ENCODE data around the gene ELAVL3. TPM values are rescaled to one million over a fixed set of nuclear protein-coding genes. Genes with fewer than 3 reads are reported as not detected.
A peak's percentile ranks its signal among the peaks of the same experiment; 100 is the strongest.

ELAVL3 gene
- total and polyA plus RNA-seq, 8 donors: 0.10 to 11.0 (median 1.5) TPM; not detected in 3

DNA sequence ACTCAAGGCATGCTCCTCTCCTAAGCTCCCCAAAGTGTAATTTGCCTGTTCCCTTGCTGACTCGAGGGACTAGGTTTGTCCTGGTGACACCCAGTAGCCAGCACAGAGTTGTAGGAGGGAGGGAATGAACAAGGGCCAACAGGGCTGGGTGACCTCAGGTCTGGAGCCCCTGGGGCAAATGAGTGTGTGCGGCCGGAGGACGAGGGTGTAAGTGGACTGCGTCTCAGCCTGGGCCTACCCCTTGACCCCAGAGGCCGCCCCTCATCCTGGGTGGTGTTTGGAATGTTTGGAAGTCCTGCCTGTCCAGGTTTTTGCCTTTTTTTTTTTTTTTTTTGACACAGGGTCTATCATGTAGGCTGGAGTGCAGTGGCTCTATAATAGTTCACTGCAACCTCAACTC lies 26.1 kb upstream of the ELAVL3 start:
- intact Hi-C loops (cut with DNase I; ENCODE audit: low total_unique reads): no loop called here

DNA sequence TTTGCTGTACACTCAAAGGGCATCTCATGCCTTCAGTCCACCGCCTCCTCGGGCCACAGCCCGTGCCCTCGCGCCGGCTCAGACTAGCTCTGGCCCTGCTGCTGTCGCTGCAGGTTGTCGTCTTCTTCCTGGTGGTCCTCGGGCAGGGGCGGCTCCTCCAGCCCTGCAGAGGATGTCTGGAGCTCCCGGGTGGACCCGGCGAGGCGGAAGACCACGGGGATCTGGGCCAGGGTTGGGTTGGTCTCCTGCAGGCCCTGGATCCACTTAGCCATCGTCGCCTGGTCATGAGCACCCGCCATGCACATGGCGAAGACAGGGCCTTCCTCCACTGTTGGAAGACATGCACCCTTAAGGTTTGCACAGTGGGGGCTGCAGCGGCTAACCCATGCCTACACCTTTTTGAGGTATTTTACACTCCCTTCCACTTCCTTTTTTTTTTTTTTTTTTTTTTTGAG lies 25.3 kb upstream of the ELAVL3 start:
- Histone ChIP-seq H3K4me1 (peaks cover 5 to 26% (median 20%) of the 10 kb centered on the region in 4 donors), H3K27me3 (no peaks in the 10 kb centered on the region), H3K36me3 (peaks cover 3 to 31% (median 20%) of the 10 kb centered on the region in 4 donors), H3K27ac (peak overlapping the region; percentile 63 to 98 (median 97)), H3K4me3 (peak overlapping the region; percentile 78 to 100 (median 98)), H3K9me3 (no peaks in the 10 kb centered on the region)
- intact Hi-C loops (cut with DNase I; ENCODE audit: low total_unique reads): no loop called here
- TF ChIP-seq POLR2AphosphoS5 (IDR thresholded peaks at IDR 0.05) (no peak), EP300 (IDR thresholded peaks at IDR 0.05) (no peak), POLR2A (IDR thresholded peaks at IDR 0.05) (no peak)
- no peak for DNase-seq
- 21 to 33% (median 29%) methylated on average over 13 to 20 of the region's 20 CpGs for WGBS, 5 donors

More for the DNA sequence above, 26.1 kb upstream of the ELAVL3 start:
- no peak for DNase-seq
- Histone ChIP-seq H3K4me3 (no peak overlapping the region), H3K36me3 (peaks cover 9 to 34% (median 24%) of the 10 kb centered on the region in 4 donors), H3K27ac (no peak overlapping the region), H3K4me1 (peaks cover 5 to 26% (median 20%) of the 10 kb centered on the region in 4 donors), H3K27me3 (no peaks in the 10 kb centered on the region), H3K9me3 (no peaks in the 10 kb centered on the region)
- 89 to 97% (median 90%) methylated on average over 6 of the region's 6 CpGs for WGBS, 5 donors
- TF ChIP-seq POLR2A (IDR thresholded peaks at IDR 0.05): no peak
- no peak for TF ChIP-seq EP300 (IDR thresholded peaks at IDR 0.05)
- no peak for TF ChIP-seq POLR2AphosphoS5 (IDR thresholded peaks at IDR 0.05)
- TF ChIP-seq, protein P1, sequence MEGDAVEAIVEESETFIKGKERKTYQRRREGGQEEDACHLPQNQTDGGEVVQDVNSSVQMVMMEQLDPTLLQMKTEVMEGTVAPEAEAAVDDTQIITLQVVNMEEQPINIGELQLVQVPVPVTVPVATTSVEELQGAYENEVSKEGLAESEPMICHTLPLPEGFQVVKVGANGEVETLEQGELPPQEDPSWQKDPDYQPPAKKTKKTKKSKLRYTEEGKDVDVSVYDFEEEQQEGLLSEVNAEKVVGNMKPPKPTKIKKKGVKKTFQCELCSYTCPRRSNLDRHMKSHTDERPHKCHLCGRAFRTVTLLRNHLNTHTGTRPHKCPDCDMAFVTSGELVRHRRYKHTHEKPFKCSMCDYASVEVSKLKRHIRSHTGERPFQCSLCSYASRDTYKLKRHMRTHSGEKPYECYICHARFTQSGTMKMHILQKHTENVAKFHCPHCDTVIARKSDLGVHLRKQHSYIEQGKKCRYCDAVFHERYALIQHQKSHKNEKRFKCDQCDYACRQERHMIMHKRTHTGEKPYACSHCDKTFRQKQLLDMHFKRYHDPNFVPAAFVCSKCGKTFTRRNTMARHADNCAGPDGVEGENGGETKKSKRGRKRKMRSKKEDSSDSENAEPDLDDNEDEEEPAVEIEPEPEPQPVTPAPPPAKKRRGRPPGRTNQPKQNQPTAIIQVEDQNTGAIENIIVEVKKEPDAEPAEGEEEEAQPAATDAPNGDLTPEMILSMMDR (IDR thresholded peaks at IDR 0.05): no peak

DNA sequence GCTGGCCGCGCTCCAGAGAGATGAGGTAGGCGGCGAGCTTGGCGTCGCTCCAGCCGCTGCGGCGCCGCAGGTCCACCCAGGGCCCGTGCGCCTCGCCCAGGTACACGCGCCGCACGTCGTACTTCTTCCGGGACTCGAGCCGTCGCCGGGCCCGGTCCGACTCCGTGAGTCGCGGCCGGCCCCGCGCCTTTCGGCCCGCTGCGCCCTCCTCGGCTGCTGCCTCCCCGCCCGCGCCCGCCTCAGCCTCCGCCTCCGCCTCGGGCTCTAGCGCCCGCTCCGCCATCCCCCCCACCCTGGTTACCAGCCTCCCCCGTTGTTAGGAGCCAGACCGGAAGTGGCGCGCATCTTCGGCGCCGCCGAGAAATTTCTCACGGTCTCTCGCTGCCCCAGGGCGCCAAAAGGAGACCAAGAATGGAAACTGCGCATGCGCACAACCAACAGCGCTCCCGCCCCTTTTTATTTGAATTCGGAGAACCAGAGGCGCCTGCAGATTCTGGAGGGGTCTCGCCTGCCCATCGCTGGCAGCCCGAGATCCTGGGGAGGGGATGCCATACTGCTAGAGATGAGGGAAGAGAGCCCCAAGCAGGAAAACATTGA lies 24.8 kb upstream of the ELAVL3 start, which contains the start of gene ZNF653:
ZNF653 (minus strand) TSS at position 336 of the 597 bp plus-strand sequence; CDS start at position 283, 53 bp downstream.
- peaks cover 5 to 26% (median 20%) of the 10 kb centered on the region in 4 donors for H3K4me1 ChIP-seq
- H3K4me3 ChIP-seq: peak within 1 kb of the TSS; percentile 78 to 100 (median 98)
- peak within 1 kb of the TSS; percentile 96 to 98 (median 97) for H3K27ac ChIP-seq
- peaks cover 2 to 31% (median 18%) of the 10 kb centered on the region in 4 donors for H3K36me3 ChIP-seq
- 0 to 1% (median 0%) methylated on average over 19 to 65 of the region's 65 CpGs for WGBS, 5 donors
- peak; percentile 94 to 98 for DNase-seq
- H3K27me3 ChIP-seq: no peaks in the 10 kb centered on the region
- TF ChIP-seq EP300 (IDR thresholded peaks at IDR 0.05) (no peak), POLR2AphosphoS5 (IDR thresholded peaks at IDR 0.05) (peak; percentile 48 to 90 (median 65)), POLR2A (IDR thresholded peaks at IDR 0.05) (no peak)
- TF ChIP-seq, protein P1 (IDR thresholded peaks at IDR 0.05): no peak
- H3K9me3 ChIP-seq: no peaks in the 10 kb centered on the region
- intact Hi-C loops (cut with DNase I; ENCODE audit: low total_unique reads): no loop called here

DNA sequence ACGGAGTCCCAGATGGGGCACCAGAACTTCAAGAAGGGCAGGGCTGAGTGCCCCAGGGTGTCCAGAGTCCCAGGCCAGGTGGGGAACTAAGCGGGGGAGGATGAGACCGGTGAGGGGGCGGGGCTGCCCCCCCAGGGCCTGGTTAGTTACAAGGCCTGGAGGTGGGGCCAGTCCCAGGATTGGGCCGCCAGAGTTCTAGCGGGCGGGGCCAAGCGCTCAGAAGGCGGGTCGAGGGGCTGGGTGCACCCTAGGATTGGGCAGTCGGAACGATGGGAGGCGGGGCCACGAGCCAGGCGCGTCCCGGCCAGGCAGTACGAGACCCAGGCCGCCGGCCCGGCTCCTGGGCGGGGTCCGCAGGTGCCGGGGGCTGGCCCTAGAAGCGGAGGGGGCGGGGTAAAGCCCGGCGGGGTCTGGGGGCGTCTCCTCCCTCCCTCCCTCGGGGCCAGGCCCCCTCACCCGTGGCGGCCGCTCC lies 24.2 kb upstream of the ELAVL3 start:
- 0 to 1% (median 1%) methylated on average over 1 to 33 of the region's 33 CpGs for WGBS, 5 donors
- Histone ChIP-seq H3K4me1 (peaks cover 5 to 26% (median 20%) of the 10 kb centered on the region in 4 donors), H3K27me3 (no peaks in the 10 kb centered on the region), H3K4me3 (peak overlapping the region; percentile 78 to 100 (median 98)), H3K27ac (peak overlapping the region; percentile 96 to 98 (median 97)), H3K36me3 (peaks cover 0 to 31% (median 16%) of the 10 kb centered on the region in 4 donors), H3K9me3 (no peaks in the 10 kb centered on the region)
- peak; percentile 98 to 99 for DNase-seq
- TF ChIP-seq POLR2AphosphoS5 (IDR thresholded peaks at IDR 0.05): peak in 2 of 3 donors; percentile 18 to 75
- no peak for TF ChIP-seq POLR2A (IDR thresholded peaks at IDR 0.05)
- intact Hi-C loops (cut with DNase I; ENCODE audit: low total_unique reads): no loop called here

DNA sequence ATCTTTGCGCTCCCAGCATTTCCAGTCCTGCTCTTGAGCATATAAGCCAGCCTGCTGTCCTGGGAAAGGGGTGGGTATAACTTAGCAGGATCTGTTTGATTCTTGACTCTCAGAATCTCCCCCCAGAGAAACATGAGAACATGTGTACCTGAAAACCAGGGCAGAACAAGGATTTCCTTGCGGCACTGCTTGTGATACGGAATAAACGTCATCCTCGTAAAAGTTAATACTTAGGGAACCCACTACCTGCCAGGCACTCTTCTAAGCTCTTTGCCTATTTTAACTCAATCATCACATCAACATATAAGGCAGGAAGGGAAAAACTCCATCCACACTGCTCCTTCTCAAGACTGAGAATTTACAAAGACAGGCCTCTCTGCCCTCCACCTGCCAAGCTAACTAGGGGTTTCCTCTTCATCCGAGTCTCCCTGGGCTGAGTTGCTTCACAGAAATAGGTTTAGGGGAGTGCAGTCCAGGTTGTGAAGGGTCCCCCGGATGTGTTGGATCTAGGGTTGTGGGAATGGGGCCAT lies 23.7 kb upstream of the ELAVL3 start:
- TF ChIP-seq EP300 (IDR thresholded peaks at IDR 0.05): no peak
- no peak for TF ChIP-seq POLR2A (IDR thresholded peaks at IDR 0.05)
- TF ChIP-seq, protein P1 (IDR thresholded peaks at IDR 0.05): no peak
- no peak for TF ChIP-seq POLR2AphosphoS5 (IDR thresholded peaks at IDR 0.05)
- Histone ChIP-seq H3K36me3 (peaks cover 0 to 31% (median 15%) of the 10 kb centered on the region in 4 donors), H3K27ac (peak overlapping the region; percentile 96 to 98 (median 97)), H3K4me3 (peak overlapping the region; percentile 78 to 100 (median 98)), H3K9me3 (no peaks in the 10 kb centered on the region), H3K27me3 (no peaks in the 10 kb centered on the region), H3K4me1 (peaks cover 5 to 26% (median 20%) of the 10 kb centered on the region in 4 donors)
- DNase-seq: no peak
- intact Hi-C loops (cut with DNase I; ENCODE audit: low total_unique reads): no loop called here
- 30 to 55% (median 46%) methylated on average over 7 of the region's 7 CpGs for WGBS, 5 donors

All from stomach (tissue), 9 donors.